Keratinocyte (primary cell): ENCODE measurements around the gene ABR. TPM values are rescaled to one million over a fixed set of nuclear protein-coding genes. Genes with fewer than 3 reads are reported as not detected.

Experiments
- DNase-seq: peaks from one replicate; pipeline ENCODE4 v3.0.0-alpha.2; 2011; ENCODE audit warnings: low read depth, missing footprints, low spot score
- FAIRE-seq: peaks from 2 replicates; lab custom pipeline; 2011; peaks lifted over from hg19 to GRCh38; lab: Jason Lieb, UNC
- H2AFZ ChIP-seq: 2 replicates; pipeline ENCODE4 v1.6.0; 2012; ENCODE audit warnings: low read length, control low read depth, inconsistent platforms; ENCODE audit not compliant: control insufficient read depth
- H3K27ac ChIP-seq: 2 replicates; pipeline ENCODE4 v1.5.1; 2011; ENCODE audit warnings: low read length; ENCODE audit not compliant: control insufficient read depth, insufficient read depth
- H3K27me3 ChIP-seq: 3 replicates; pipeline ENCODE4 v1.6.0; 2011; ENCODE audit warnings: low read length; ENCODE audit not compliant: control insufficient read depth, insufficient read depth; ENCODE audit errors: extremely low read depth
- H3K36me3 ChIP-seq, 2 experiments: 2 replicates in 1 of 2; 3 replicates in 1 of 2; pipeline ENCODE4 v1.5.1; 2011; ENCODE audit warnings: low read length in 2 of 2, mild to moderate bottlenecking in 1 of 2; ENCODE audit not compliant: control insufficient read depth in 2 of 2, insufficient read depth in 2 of 2; ENCODE audit errors: extremely low read depth in 1 of 2
- H3K4me1 ChIP-seq: 3 replicates; pipeline ENCODE4 v1.5.1; 2011; ENCODE audit warnings: low read length; ENCODE audit not compliant: control insufficient read depth, insufficient read depth; ENCODE audit errors: extremely low read depth
- H3K4me2 ChIP-seq: 3 replicates; pipeline ENCODE4 v1.6.0; 2011; ENCODE audit warnings: low read depth, low read length; ENCODE audit not compliant: control insufficient read depth, insufficient read depth; ENCODE audit errors: extremely low read depth
- H3K4me3 ChIP-seq, 3 experiments: fragments of 200-600 bp in 1 of 3; sonication (generic) in 1 of 3; 2 replicates in 2 of 3; 3 replicates in 1 of 3; pipeline ENCODE4 v1.5.1; 2011 to 2016; ENCODE audit warnings: low read length in 3 of 3, mild to moderate bottlenecking in 3 of 3, control low read depth in 2 of 3, inconsistent platforms in 1 of 3, low read depth in 1 of 3, mixed read lengths in 1 of 3, mixed run types in 1 of 3, moderate library complexity in 1 of 3; ENCODE audit not compliant: control insufficient read depth in 2 of 3, insufficient read depth in 2 of 3; ENCODE audit errors: extremely low read depth in 1 of 3
- H3K79me2 ChIP-seq: 2 replicates; pipeline ENCODE4 v1.6.0; 2012; ENCODE audit warnings: low read length; ENCODE audit not compliant: control insufficient read depth, insufficient read depth
- H3K9ac ChIP-seq: 3 replicates; pipeline ENCODE4 v1.6.0; 2011; ENCODE audit warnings: low read length; ENCODE audit not compliant: control insufficient read depth, insufficient read depth; ENCODE audit errors: extremely low read depth
- H3K9me1 ChIP-seq: 3 replicates; pipeline ENCODE4 v1.6.0; 2011; ENCODE audit warnings: low read length; ENCODE audit not compliant: control insufficient read depth, insufficient read depth; ENCODE audit errors: extremely low read depth
- H3K9me3 ChIP-seq: 2 replicates; pipeline ENCODE4 v1.5.1; 2012; ENCODE audit warnings: low read depth, low read length; ENCODE audit not compliant: control insufficient read depth
- H4K20me1 ChIP-seq: 3 replicates; pipeline ENCODE4 v1.6.0; 2011; ENCODE audit warnings: low read length; ENCODE audit not compliant: control insufficient read depth, insufficient read depth; ENCODE audit errors: extremely low read depth
- EZH2 ChIP-seq: IDR thresholded peaks from one replicate; pipeline ENCODE4 v1.6.1; 2012; ENCODE audit warnings: inconsistent platforms, mild to moderate bottlenecking, low read length, moderate library complexity
- dilution Hi-C: fragments of 300-500 bp; cut with MboI; formaldehyde crosslinking; loops from one replicate; pipeline ENCODE4 v1.7.0; 2020; ENCODE audit warnings: low sequenced_read_pairs; ENCODE audit not compliant: extremely low pct_ligation_motif_present
- polyA plus RNA-seq, 5 experiments: library from polyadenylated mRNA; depleted of rRNA in 3 of 5; stranded (reverse) in 3 of 5; stranded (forward) in 1 of 5; unstranded in 1 of 5; fragments of >200 nt; gene quantifications; 1 replicate in 1 of 5; 2 replicates in 3 of 5; 3 replicates in 1 of 5; pipeline versions ENCODE4 v1.2.1 to v1.2.3, GENCODE V29; 2011 to 2012; ENCODE audit warnings: missing spikeins in 2 of 5, low read depth in 1 of 5, low replicate concordance in 1 of 5
- TF ChIP-seq, protein P1 (sequence below), 3 experiments: IDR thresholded peaks in 1 of 3; conservative IDR thresholded peaks in 1 of 3; optimal IDR thresholded peaks in 1 of 3; 2 replicates in 2 of 3; 3 replicates in 1 of 3; pipeline versions ENCODE3 to v1.5.1; 2011; ENCODE audit warnings: low read length in 3 of 3, mild to moderate bottlenecking in 3 of 3, moderate library complexity in 2 of 3, control low read depth in 1 of 3, inconsistent platforms in 1 of 3; ENCODE audit not compliant: insufficient read depth in 2 of 3; ENCODE audit errors: extremely low read depth in 1 of 3

The ABR gene
- polyA plus RNA-seq, 1 donor (not counting 4 experiments of a cell fraction or from before 2014, with no cell fraction given): 17.3 TPM

DNA sequence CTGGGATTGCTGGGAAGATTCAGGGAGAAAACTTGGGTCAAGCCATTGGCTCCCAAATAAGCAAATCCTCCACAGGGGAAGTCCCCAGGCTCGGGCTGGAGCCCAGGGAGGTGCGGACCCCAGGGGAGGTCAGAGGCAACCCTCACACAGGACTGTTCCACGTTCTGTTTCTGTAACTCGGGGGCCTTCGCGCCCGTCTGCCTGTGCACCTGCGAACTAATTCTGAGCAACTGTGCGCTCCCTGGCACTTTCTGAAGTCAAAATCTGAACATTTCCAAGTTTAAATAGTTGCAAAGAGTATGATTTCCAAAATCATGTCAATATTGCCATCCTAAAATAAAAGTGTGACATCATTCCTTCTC lies 166.1 kb downstream of the ABR start:
- Histone ChIP-seq H3K27ac (no peak overlapping the region), H3K4me3 (no peak overlapping the region), H3K4me1 (no peaks in the 10 kb centered on the region), H3K9me1 (no peaks in the 10 kb centered on the region), H3K27me3 (no peaks in the 10 kb centered on the region), H3K4me2 (no peak overlapping the region), H2AFZ (no peak overlapping the region), H3K79me2 (no peaks in the 10 kb centered on the region), H3K36me3 (peaks cover 2 to 5% of the 10 kb centered on the region in 2 experiments), H3K9me3 (no peaks in the 10 kb centered on the region), H4K20me1 (no peaks in the 10 kb centered on the region), H3K9ac (no peak overlapping the region)
- DNase-seq (no peak), FAIRE-seq (no peak)
- TF ChIP-seq, protein P1, sequence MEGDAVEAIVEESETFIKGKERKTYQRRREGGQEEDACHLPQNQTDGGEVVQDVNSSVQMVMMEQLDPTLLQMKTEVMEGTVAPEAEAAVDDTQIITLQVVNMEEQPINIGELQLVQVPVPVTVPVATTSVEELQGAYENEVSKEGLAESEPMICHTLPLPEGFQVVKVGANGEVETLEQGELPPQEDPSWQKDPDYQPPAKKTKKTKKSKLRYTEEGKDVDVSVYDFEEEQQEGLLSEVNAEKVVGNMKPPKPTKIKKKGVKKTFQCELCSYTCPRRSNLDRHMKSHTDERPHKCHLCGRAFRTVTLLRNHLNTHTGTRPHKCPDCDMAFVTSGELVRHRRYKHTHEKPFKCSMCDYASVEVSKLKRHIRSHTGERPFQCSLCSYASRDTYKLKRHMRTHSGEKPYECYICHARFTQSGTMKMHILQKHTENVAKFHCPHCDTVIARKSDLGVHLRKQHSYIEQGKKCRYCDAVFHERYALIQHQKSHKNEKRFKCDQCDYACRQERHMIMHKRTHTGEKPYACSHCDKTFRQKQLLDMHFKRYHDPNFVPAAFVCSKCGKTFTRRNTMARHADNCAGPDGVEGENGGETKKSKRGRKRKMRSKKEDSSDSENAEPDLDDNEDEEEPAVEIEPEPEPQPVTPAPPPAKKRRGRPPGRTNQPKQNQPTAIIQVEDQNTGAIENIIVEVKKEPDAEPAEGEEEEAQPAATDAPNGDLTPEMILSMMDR (optimal IDR thresholded peaks at IDR 0.05 in 1 of 3, IDR thresholded peaks at IDR 0.05 in 1 of 3, conservative IDR thresholded peaks at IDR 0.05 in 1 of 3; ENCODE audit: extremely low read depth in 1 of 3, insufficient read depth in 2 of 3, low read length in 3 of 3): no peak
- TF ChIP-seq EZH2: no peak
- dilution Hi-C loops: no loop called here

DNA sequence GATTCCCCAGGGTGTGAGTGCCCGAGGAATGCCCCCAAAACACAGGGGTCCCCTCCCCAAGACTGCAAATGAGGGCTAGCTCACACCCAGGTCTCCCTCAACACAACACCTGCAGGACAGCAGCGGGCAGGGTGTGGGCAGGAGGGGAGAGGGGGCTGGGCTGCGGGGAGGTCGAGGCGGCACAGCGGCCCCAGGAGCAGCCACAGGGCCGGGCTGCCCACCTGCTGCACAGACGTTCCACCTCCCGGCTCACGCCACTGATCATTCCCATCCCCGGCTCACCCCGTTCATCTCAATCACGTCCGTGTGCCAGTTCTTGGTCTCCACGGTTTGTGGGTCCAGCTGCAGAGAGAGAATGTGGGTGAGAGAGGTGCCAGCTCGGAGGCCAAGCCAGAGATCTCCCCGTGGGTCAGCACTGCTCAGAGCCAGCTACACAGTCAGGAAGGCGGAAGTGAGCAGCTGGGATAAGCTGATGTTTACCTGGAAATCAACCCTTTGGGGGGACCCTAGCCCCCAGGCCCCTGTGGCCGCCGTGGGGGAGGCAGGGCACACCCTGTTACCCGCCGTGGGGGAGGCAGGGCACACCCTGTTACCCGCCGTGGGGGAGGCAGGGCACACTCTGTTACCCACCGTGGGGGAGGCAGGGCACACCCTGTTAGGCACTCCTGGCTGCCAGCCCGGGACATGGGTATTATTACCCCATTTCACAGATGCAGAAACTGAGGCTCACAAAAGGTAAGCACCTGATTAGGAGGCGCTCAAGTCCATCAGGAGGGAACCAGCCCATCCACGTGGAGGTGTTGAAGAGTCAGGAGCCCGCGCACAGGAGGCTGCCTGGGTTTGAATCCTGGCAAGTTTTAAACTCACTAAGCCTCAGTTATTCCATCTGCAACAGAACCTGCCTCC lies 166.7 kb downstream of the ABR start:
- DNase-seq: no peak
- Histone ChIP-seq H4K20me1 (no peaks in the 10 kb centered on the region), H3K9me1 (no peaks in the 10 kb centered on the region), H3K36me3 (peaks cover 2 to 5% of the 10 kb centered on the region in 2 experiments), H3K9ac (no peak overlapping the region), H3K9me3 (no peaks in the 10 kb centered on the region), H3K4me3 (no peak overlapping the region), H3K4me1 (no peaks in the 10 kb centered on the region), H3K79me2 (no peaks in the 10 kb centered on the region), H3K27ac (no peak overlapping the region), H3K4me2 (no peak overlapping the region), H3K27me3 (no peaks in the 10 kb centered on the region), H2AFZ (no peak overlapping the region)
- dilution Hi-C loops: no loop called here
- TF ChIP-seq, protein P1 (optimal IDR thresholded peaks at IDR 0.05 in 1 of 3, IDR thresholded peaks at IDR 0.05 in 1 of 3, conservative IDR thresholded peaks at IDR 0.05 in 1 of 3; ENCODE audit: extremely low read depth in 1 of 3, insufficient read depth in 2 of 3, low read length in 3 of 3): no peak
- TF ChIP-seq EZH2: no peak
- FAIRE-seq: no peak
